OCI-LY1 (cell line): ENCODE measurements around the gene PYCR2.

ENCODE experiments used
- H2AFZ ChIP-seq: fragments of 200-600 bp; sonication (generic), shearing (Covaris generic); 2 replicates; pipeline ENCODE4 v1.6.0; 2014; ENCODE audit warnings: antibody characterized with exemption, mild to moderate bottlenecking, low read length
- H3F3A ChIP-seq: fragments of 200-600 bp; sonication (generic), shearing (Covaris generic); 2 replicates; pipeline ENCODE4 v1.6.0; 2014; ENCODE audit warnings: mild to moderate bottlenecking, antibody characterized with exemption, low read length, moderate library complexity; ENCODE audit not compliant: insufficient read depth
- H3K27ac ChIP-seq: fragments of 200-600 bp; sonication (generic); 2 replicates; pipeline ENCODE4 v1.5.1; 2014; ENCODE audit warnings: low read length, mixed run types, mild to moderate bottlenecking, low read depth; ENCODE audit not compliant: poor library complexity, severe bottlenecking
- H3K27me3 ChIP-seq: fragments of 200-600 bp; sonication (generic); 2 replicates; pipeline ENCODE4 v1.6.0; 2014; ENCODE audit warnings: antibody characterized with exemption, mild to moderate bottlenecking, low read length, moderate library complexity; ENCODE audit not compliant: insufficient read depth
- H3K36me3 ChIP-seq: fragments of 200-600 bp; sonication (generic); 2 replicates; pipeline ENCODE4 v1.6.1; 2014; ENCODE audit warnings: mild to moderate bottlenecking, antibody characterized with exemption, low read length, moderate library complexity, mixed read lengths; ENCODE audit not compliant: insufficient read depth
- H3K4me1 ChIP-seq: fragments of 200-600 bp; sonication (generic); 2 replicates; pipeline ENCODE4 v1.5.1; 2014; ENCODE audit warnings: mild to moderate bottlenecking, low read length, moderate library complexity; ENCODE audit not compliant: insufficient read depth, severe bottlenecking
- H3K4me2 ChIP-seq: fragments of 200-600 bp; sonication (generic), shearing (Covaris generic); 2 replicates; pipeline ENCODE4 v1.6.1; 2014; ENCODE audit warnings: low read length
- H3K4me3 ChIP-seq: fragments of 200-600 bp; sonication (generic); 2 replicates; pipeline ENCODE4 v1.5.1; 2014; ENCODE audit warnings: low read length, low read depth, mild to moderate bottlenecking, mixed read lengths; ENCODE audit not compliant: poor library complexity, severe bottlenecking
- H3K79me2 ChIP-seq: fragments of 200-600 bp; shearing (Covaris generic); 2 replicates; pipeline ENCODE4 v1.6.1; 2016; ENCODE audit warnings: mixed run types, low read length, mixed read lengths; ENCODE audit not compliant: insufficient read depth
- H3K9ac ChIP-seq: fragments of 200-600 bp; sonication (generic), shearing (Covaris generic); 2 replicates; pipeline ENCODE4 v1.6.1; 2014; ENCODE audit warnings: mild to moderate bottlenecking, low read length, mixed read lengths
- H3K9me2 ChIP-seq: fragments of 200-600 bp; sonication (generic), shearing (Covaris generic); 2 replicates; pipeline ENCODE4 v1.6.1; 2014; ENCODE audit warnings: low read depth, mild to moderate bottlenecking, low read length, mixed read lengths
- H3K9me3 ChIP-seq: fragments of 200-600 bp; shearing (Covaris generic); 2 replicates; pipeline ENCODE4 v1.6.1; 2014; ENCODE audit warnings: low read length, mixed read lengths
- H4K20me1 ChIP-seq: fragments of 200-600 bp; sonication (generic), shearing (Covaris generic); 2 replicates; pipeline ENCODE4 v1.6.0; 2016; ENCODE audit warnings: mild to moderate bottlenecking, low read length; ENCODE audit not compliant: insufficient read depth
- EZH2 ChIP-seq: fragments of 200-600 bp; sonication (generic), shearing (Covaris generic); IDR thresholded peaks from 2 replicates; pipeline ENCODE4 v1.8.0; 2017; ENCODE audit warnings: borderline replicate concordance, mixed run types, mild to moderate bottlenecking, antibody characterized with exemption, low read length, moderate library complexity, mixed read lengths
- TF ChIP-seq, protein P1 (sequence below): fragments of 200-600 bp; sonication (generic), shearing (Covaris generic); IDR thresholded peaks from 2 replicates; pipeline ENCODE4 v1.5.1; 2017; ENCODE audit warnings: mild to moderate bottlenecking, antibody characterized with exemption, low read length, moderate library complexity, mixed read lengths

The PYCR2 gene

GRCh38 chr1:225945564-225945963 lies 21.5 kb upstream of the PYCR2 start:
- Histone ChIP-seq H3K27me3 (peaks cover 14% of the 10 kb centered on the region), H3K4me3 (no peak overlapping the region), H3K9me3 (no peaks in the 10 kb centered on the region), H2AFZ (no peak overlapping the region), H3K36me3 (no peaks in the 10 kb centered on the region), H3K9me2 (no peaks in the 10 kb centered on the region), H4K20me1 (no peaks in the 10 kb centered on the region), H3K27ac (no peak overlapping the region), H3K79me2 (no peaks in the 10 kb centered on the region), H3K9ac (no peak overlapping the region), H3K4me1 (peaks cover 36% of the 10 kb centered on the region), H3K4me2 (no peak overlapping the region), H3F3A (no peaks in the 10 kb centered on the region)
- no peak for TF ChIP-seq EZH2

DNA sequence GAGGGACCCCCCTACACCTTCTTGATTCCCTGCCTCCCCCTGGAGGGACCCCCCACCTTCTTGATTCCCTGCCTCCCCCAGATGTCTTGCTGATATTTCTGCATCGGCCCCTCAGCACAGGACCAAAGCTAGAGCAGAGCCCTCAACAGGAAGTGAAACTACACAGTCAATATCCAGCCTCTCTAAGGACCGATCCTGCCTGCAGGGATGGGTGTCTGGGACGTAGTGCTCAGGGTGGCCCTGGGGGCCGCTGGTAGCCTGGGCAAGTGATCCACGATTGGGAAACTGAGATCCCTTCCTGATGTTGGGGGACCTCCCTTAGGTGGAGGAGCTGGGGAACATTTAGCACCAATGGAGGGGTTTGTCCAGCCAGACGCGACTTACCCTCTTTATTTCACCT lies 20.9 kb upstream of the PYCR2 start:
- Histone ChIP-seq H4K20me1 (no peaks in the 10 kb centered on the region), H3K4me2 (no peak overlapping the region), H3K27ac (no peak overlapping the region), H2AFZ (no peak overlapping the region), H3K27me3 (peaks cover 14% of the 10 kb centered on the region), H3K79me2 (no peaks in the 10 kb centered on the region), H3K9ac (no peak overlapping the region), H3F3A (no peaks in the 10 kb centered on the region), H3K4me1 (peaks cover 40% of the 10 kb centered on the region), H3K36me3 (no peaks in the 10 kb centered on the region), H3K4me3 (no peak overlapping the region), H3K9me3 (no peaks in the 10 kb centered on the region), H3K9me2 (no peaks in the 10 kb centered on the region)
- TF ChIP-seq EZH2, result no peak
- TF ChIP-seq, protein P1, sequence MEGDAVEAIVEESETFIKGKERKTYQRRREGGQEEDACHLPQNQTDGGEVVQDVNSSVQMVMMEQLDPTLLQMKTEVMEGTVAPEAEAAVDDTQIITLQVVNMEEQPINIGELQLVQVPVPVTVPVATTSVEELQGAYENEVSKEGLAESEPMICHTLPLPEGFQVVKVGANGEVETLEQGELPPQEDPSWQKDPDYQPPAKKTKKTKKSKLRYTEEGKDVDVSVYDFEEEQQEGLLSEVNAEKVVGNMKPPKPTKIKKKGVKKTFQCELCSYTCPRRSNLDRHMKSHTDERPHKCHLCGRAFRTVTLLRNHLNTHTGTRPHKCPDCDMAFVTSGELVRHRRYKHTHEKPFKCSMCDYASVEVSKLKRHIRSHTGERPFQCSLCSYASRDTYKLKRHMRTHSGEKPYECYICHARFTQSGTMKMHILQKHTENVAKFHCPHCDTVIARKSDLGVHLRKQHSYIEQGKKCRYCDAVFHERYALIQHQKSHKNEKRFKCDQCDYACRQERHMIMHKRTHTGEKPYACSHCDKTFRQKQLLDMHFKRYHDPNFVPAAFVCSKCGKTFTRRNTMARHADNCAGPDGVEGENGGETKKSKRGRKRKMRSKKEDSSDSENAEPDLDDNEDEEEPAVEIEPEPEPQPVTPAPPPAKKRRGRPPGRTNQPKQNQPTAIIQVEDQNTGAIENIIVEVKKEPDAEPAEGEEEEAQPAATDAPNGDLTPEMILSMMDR, result no peak

DNA sequence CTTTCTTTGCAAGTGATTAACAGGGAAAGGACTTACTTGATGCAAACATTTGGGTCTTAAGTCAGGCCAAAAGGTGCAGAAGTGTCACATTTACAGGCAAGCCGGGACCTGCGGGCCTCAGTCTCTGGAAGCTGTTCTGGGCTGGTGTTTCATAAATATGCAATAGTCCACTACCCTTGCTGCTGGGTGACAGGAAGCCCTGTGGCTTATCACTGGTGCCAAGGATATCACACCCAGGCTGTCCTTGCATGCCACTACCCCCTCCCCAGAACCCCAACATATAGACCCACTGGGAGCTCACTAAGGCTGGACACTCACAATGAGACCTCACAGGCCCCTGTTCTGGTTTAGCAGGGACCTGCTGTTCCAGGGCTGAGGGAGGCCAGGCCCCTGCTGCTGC lies 20.3 kb upstream of the PYCR2 start:
- Histone ChIP-seq H3F3A (no peaks in the 10 kb centered on the region), H3K27ac (no peak overlapping the region), H2AFZ (no peak overlapping the region), H3K9me2 (no peaks in the 10 kb centered on the region), H3K4me3 (no peak overlapping the region), H3K27me3 (peaks cover 14% of the 10 kb centered on the region), H3K36me3 (no peaks in the 10 kb centered on the region), H3K9me3 (no peaks in the 10 kb centered on the region), H3K4me2 (no peak overlapping the region), H3K79me2 (no peaks in the 10 kb centered on the region), H3K9ac (no peak overlapping the region), H4K20me1 (no peaks in the 10 kb centered on the region), H3K4me1 (peaks cover 40% of the 10 kb centered on the region)
- TF ChIP-seq EZH2, result no peak
- TF ChIP-seq, protein P1, result no peak

- Histone ChIP-seq H3K4me2 (no peak overlapping the region), H3K27me3 (peaks cover 8% of the 10 kb centered on the region), H3K9ac (no peak overlapping the region), H3K79me2 (no peaks in the 10 kb centered on the region), H3K4me1 (peaks cover 40% of the 10 kb centered on the region), H3K4me3 (no peak overlapping the region), H3K9me2 (no peaks in the 10 kb centered on the region), H2AFZ (no peak overlapping the region), H3F3A (no peaks in the 10 kb centered on the region), H3K27ac (no peak overlapping the region), H3K9me3 (no peaks in the 10 kb centered on the region), H4K20me1 (no peaks in the 10 kb centered on the region), H3K36me3 (no peaks in the 10 kb centered on the region)
- TF ChIP-seq, protein P1, result no peak
- TF ChIP-seq EZH2, result no peak
Measured at GRCh38 chr1:225943582-225943981, 19.5 kb upstream of the PYCR2 start.
